Dermis blood vessel endothelial cell (primary cell): ENCODE results near the gene ASIC2. TPM values are rescaled to one million over a fixed set of nuclear protein-coding genes. Genes with fewer than 3 reads are reported as not detected.

Source experiments
- DNase-seq: peaks from one replicate; pipeline ENCODE4 v3.0.0; 2010
- total RNA-seq: library from RNA; depleted of rRNA; stranded (reverse); fragments of >200 nt; gene quantifications from 2 replicates; pipeline ENCODE4 v1.2.3, GENCODE V29; 2014

ASIC2 gene
- total RNA-seq, 1 donor from 2014 or later: 0.17 TPM

DNA sequence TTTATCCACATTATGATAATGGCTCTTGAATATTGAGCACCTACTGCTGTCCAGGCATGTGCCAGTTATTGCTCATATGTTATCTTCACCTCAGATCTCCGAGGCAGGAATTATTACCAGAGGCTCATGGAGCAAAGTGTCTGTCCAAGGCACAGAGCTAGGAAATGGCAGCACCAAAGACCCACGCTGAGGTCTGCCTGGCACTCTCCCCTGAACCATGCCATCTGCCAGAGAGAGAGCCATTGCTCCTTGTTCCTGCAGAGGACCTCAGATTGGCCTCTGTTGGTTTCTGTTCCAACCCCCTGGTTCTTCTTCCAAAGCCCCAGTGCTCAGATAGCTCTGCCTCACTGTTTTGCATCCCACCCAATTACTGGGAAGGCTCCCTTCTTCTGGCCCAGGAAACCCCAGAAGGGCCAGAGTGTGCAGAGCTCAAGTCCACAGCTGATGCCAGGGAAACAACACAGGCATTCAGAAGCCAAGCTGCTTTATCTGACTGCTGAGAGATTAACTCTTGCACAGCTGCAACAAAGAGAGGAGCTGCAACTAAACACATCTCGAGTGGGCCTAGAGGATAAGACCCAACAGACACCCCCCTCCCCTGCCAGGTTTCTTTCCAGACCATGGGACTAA lies 5.9 kb downstream of the ASIC2 start:
- DNase-seq: no peak

DNA sequence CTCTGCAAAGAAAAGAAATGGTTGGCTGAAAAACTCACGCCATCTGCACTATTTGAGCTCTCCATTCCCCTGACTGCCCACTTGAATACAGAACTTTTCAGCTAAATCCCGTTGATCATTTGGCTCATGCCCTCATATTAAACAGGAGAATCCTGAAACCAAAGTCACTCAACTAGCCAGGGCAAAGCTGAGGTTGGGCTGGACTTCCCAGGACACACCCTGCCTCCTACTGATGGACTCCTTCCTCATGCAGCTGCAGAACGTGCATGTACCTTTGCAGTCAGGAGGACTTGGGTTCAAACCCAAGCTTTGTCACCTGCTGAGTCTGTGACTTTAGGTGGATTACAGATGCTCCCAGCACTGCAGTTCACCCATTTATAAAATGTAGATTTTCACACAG lies 7.7 kb downstream of the ASIC2 start:
- no peak for DNase-seq

- DNase-seq: peak; percentile 70
These were observed 9.1 kb downstream of the ASIC2 start for GRCh38 chr17:33284022-33284421.

GRCh38 chr17:33280162-33280943 lies 12.7 kb downstream of the ASIC2 start:
- DNase-seq: no peak

GRCh38 chr17:33277436-33278100 lies 15.5 kb downstream of the ASIC2 start:
- DNase-seq: no peak

GRCh38 chr17:33273743-33274410 lies 19.2 kb downstream of the ASIC2 start:
- DNase-seq: no peak

GRCh38 chr17:33273271-33273670 lies 19.8 kb downstream of the ASIC2 start:
- no peak for DNase-seq

DNA sequence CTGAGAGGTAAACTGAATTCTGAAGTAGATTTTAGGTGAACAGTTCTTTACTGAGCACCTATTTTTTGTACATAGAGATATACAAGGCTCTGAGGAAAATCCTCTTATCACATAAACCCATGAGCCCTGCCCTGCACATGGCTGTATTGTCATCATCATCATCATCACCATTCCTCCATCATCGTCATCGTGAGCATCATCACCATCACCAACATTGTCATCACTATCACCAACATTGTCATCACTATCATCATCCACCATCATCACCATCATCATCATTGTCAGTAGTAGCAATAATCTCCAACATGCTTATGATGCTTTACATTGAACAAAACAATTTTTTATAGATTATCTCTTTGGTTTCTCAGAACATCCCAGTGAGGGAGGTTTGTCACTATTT lies 20.7 kb downstream of the ASIC2 start:
- no peak for DNase-seq

- DNase-seq: no peak
These were observed 23.6 kb downstream of the ASIC2 start for GRCh38 chr17:33269337-33270060.

- DNase-seq: no peak
These were observed 25.1 kb downstream of the ASIC2 start for GRCh38 chr17:33267851-33268548.

GRCh38 chr17:33267271-33267790 lies 25.8 kb downstream of the ASIC2 start:
- peak; percentile 8 for DNase-seq

DNA sequence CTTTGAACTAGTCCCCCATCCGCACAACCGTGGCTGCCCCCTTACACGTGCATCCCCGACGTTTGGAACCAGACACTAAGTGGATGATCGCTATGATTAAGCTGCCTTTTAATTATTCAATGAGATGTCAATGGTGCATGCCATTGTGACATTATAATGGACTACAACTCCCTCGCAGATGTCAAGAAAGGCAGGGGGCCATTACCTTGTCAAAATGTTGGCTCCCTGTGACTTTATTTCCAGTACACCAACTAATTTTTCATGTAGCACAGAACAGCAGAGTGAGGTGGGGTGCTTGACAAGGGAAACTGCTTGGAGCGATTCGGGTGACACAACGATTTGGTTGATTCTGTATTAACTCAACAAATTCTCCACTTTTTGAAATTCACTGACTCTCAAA lies 26.5 kb downstream of the ASIC2 start:
- no peak for DNase-seq

GRCh38 chr17:33266116-33266515 lies 27.0 kb downstream of the ASIC2 start:
- no peak for DNase-seq

DNA sequence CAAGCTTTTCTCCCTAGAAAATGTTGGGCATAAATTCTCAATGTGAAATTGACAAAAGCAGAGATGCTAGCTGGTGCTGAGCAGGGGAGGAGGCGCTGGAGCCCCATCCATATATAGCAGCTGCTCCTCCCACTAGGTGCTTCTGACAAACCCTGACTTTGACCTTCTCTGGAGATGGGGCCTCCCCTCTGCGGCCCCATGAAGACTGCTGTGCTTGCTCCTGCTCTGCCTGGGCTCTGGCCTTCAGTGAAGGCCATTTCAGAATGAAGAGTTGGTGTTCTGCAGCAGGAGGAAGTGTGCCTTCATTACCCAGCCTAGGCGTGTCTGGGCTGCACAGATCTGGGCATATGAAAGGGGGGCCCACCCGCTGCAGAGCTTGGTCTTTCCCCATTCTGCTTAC lies 29.7 kb downstream of the ASIC2 start:
- DNase-seq: no peak

GRCh38 chr17:33262266-33263123 lies 30.6 kb downstream of the ASIC2 start:
- no peak for DNase-seq

- no peak for DNase-seq
These were observed 31.3 kb downstream of the ASIC2 start for GRCh38 chr17:33261820-33262219.

- no peak for DNase-seq
These were observed 32.5 kb downstream of the ASIC2 start for GRCh38 chr17:33260638-33261037.

DNA sequence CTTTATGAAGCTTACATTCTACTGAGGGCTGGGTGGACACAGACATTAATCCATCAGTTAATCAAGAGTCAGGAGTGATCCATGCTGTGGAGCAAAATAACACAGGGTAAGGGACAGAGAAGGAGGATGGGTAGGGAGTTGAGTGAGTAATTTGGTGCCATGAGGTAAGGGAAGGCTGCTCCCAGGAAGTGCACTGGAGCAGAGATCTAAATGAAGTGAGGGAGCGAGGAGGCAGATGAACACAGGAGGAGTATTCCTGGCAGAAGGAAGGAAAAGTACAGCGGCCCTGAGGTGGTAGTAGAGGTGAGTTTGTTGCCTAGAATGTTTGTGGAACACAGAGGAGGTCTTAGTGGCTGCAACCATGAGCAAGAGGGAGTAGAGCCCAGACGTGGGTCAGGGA lies 34.8 kb downstream of the ASIC2 start:
- no peak for DNase-seq

- DNase-seq: no peak
These were observed 47.9 kb downstream of the ASIC2 start for GRCh38 chr17:33245183-33245582.

DNA sequence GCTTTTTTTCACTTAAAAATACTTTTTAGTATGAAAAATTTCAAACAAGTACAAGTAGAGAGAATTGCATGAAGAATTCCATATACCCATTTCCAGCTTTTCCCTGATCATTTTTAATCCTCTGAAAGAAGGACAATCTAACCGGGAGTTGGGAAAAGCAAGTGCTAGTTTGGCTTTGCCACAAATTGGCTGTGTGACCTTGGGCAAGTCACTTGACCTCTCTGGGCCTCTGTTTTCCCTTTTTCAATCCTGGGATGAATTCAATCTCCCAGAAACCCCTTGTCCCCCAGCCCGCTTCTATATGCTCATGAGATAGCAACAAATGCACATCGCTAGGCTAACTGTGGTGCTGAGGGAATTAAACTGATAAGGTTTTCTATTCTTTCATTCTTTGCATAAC lies 49.4 kb downstream of the ASIC2 start:
- DNase-seq: no peak
